NCI-H1048 (cell line): ENCODE results near the gene INTS1.

Experiments
- DNase-seq: peaks from one replicate; lab custom pipeline; 2025; lab: John Stamatoyannopoulos, UW

Gene INTS1

GRCh38 chr7:1542841-1543747 lies 38.9 kb upstream of the INTS1 start:
- no peak for DNase-seq

GRCh38 chr7:1542329-1542728 lies 38.1 kb upstream of the INTS1 start:
- no peak for DNase-seq

- DNase-seq: no peak
Observed at GRCh38 chr7:1541431-1542162, 37.4 kb upstream of the INTS1 start.

GRCh38 chr7:1540776-1541271 lies 36.6 kb upstream of the INTS1 start:
- DNase-seq: no peak

GRCh38 chr7:1539882-1540775 lies 35.9 kb upstream of the INTS1 start:
- no peak for DNase-seq

GRCh38 chr7:1539181-1539881 lies 35.1 kb upstream of the INTS1 start:
- DNase-seq: no peak

GRCh38 chr7:1538544-1539180 lies 34.5 kb upstream of the INTS1 start:
- no peak for DNase-seq

GRCh38 chr7:1537535-1538412 lies 33.6 kb upstream of the INTS1 start:
- no peak for DNase-seq

- no peak for DNase-seq
Observed at GRCh38 chr7:1536743-1537534, 32.8 kb upstream of the INTS1 start.

- DNase-seq: no peak
Observed at GRCh38 chr7:1536455-1536742, 32.2 kb upstream of the INTS1 start.

- no peak for DNase-seq
Observed at GRCh38 chr7:1535701-1536454, 31.7 kb upstream of the INTS1 start.

GRCh38 chr7:1535100-1535458 lies 30.9 kb upstream of the INTS1 start:
- no peak for DNase-seq

GRCh38 chr7:1534330-1535099 lies 30.3 kb upstream of the INTS1 start:
- no peak for DNase-seq

- no peak for DNase-seq
Observed at GRCh38 chr7:1533547-1534329, 29.5 kb upstream of the INTS1 start.

- no peak for DNase-seq
Observed at GRCh38 chr7:1533255-1533546, 29.0 kb upstream of the INTS1 start.

GRCh38 chr7:1532456-1533254 lies 28.5 kb upstream of the INTS1 start:
- DNase-seq: no peak
